ENCODE measurements around the gene TMPRSS7.
A peak's percentile ranks its signal among the peaks of the same experiment; 100 is the strongest.

TMPRSS7 gene

DNA sequence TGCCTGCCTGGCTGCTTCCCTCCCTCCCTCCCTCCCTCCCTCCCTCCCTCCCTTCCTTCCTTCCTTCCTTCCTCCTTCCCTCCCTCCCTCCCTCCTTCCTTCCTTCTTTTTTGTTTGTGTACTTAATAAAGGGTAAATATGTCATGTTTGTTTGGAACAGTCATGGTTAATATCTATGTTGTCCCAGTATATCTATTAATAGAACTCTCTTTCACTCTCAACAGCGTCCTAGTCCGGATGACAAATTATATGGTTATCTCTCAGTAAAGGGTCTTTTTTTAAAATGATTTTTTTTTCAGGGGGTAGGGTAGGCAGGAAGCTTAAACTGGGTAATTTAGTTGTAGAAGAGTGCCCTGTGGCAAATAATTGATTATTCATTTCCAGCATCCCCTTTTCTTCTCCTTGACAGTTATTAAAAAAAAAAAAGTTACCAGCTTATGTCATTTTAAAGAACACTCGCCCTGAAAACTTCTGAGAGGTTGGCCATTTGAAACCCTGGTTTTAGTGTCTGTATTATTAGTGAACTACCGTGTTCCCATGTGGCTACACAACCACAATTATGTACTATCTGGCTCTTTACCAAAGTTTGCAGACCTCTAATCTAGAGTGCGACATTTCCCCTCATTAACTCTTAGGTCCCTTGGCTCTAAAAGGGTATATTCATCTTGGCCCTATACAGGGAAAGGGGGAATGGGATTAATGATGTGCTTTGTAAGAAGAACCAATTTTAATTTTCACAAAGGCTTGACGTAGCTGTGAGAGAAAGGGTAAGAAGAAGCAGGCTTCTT is 22.1 kb upstream of the TMPRSS7 start:
- WGBS (ENCODE audit: insufficient coverage): 100% methylated on average over 1 of the region's 6 CpGs
- no peaks in the 10 kb centered on the region for H3K9me3 ChIP-seq (ENCODE audit: control extremely low read depth in 1 of 5, control insufficient read depth in 4 of 5, insufficient read depth in 2 of 5, low read depth in 1 of 5, low read length in 4 of 5)
- POLR2A ChIA-PET: interaction anchor here (0.7 kb wide), 1 partner anchor 23 kb away, joined by 3 read pairs; no protein-coding TSS in a partner anchor

GRCh38 chr3:112013058-112013783 is 21.3 kb upstream of the TMPRSS7 start:
- 61% methylated on average over 16 of the region's 19 CpGs for WGBS (ENCODE audit: insufficient coverage)
- Histone ChIP-seq H3K4me1 (ENCODE audit: control extremely low read depth in 1 of 4, control insufficient read depth in 4 of 4, insufficient read depth in 4 of 4, low read length in 3 of 4) (peaks cover 0 to 10% (median 2%) of the 10 kb centered on the region in 4 experiments), H3K36me3 (ENCODE audit: control insufficient read depth in 4 of 4, insufficient read depth in 4 of 4, low read length in 3 of 4) (no peaks in the 10 kb centered on the region), H3K27me3 (replicated peaks in 2 of 5; ENCODE audit: control insufficient read depth in 4 of 5, insufficient read depth in 5 of 5, low read length in 4 of 5) (no peaks in the 10 kb centered on the region), H3K4me3 (ENCODE audit: control insufficient read depth in 1 of 7, extremely low read depth in 1 of 7, insufficient read depth in 4 of 7, low read depth in 2 of 7, low read length in 6 of 7) (peak overlapping the region in 2 of 7 experiments; percentile 8 to 26), H3K9me3 (ENCODE audit: control extremely low read depth in 1 of 5, control insufficient read depth in 4 of 5, insufficient read depth in 2 of 5, low read depth in 1 of 5, low read length in 4 of 5) (no peaks in the 10 kb centered on the region), H3K27ac (ENCODE audit: insufficient read depth in 1 of 2, low read depth in 1 of 2, low read length in 2 of 2, poor library complexity in 1 of 2, severe bottlenecking in 2 of 2) (no peak overlapping the region)
- POLR2A ChIA-PET: no interaction called here
- peak; percentile 65 to 79 (median 74) for DNase-seq
- CTCF ChIA-PET: interaction anchor here (0.7 to 14.4 kb wide), 25 partner anchors 9 to 436 kb away, joined by 3 to 279 read pairs (median 3); partner anchors contain the start of gene TAGLN3

More for the DNA sequence above, 22.1 kb upstream of the TMPRSS7 start:
- peaks cover 0 to 10% (median 2%) of the 10 kb centered on the region in 4 experiments for H3K4me1 ChIP-seq (ENCODE audit: control extremely low read depth in 1 of 4, control insufficient read depth in 4 of 4, insufficient read depth in 4 of 4, low read length in 3 of 4)
- no peaks in the 10 kb centered on the region for H3K27me3 ChIP-seq (replicated peaks in 2 of 5; ENCODE audit: control insufficient read depth in 4 of 5, insufficient read depth in 5 of 5, low read length in 4 of 5)
- H3K4me3 ChIP-seq (ENCODE audit: control insufficient read depth in 1 of 7, extremely low read depth in 1 of 7, insufficient read depth in 4 of 7, low read depth in 2 of 7, low read length in 6 of 7): no peak overlapping the region
- H3K27ac ChIP-seq (ENCODE audit: insufficient read depth in 1 of 2, low read depth in 1 of 2, low read length in 2 of 2, poor library complexity in 1 of 2, severe bottlenecking in 2 of 2): no peak overlapping the region
- H3K36me3 ChIP-seq (ENCODE audit: control insufficient read depth in 4 of 4, insufficient read depth in 4 of 4, low read length in 3 of 4): no peaks in the 10 kb centered on the region
- DNase-seq: peak in 1 of 3 donors; percentile 26
- CTCF ChIA-PET: interaction anchor here (1.1 to 14.4 kb wide), 13 partner anchors 17 to 435 kb away, joined by 3 to 279 read pairs (median 6); partner anchors contain the start of gene TAGLN3

DNA sequence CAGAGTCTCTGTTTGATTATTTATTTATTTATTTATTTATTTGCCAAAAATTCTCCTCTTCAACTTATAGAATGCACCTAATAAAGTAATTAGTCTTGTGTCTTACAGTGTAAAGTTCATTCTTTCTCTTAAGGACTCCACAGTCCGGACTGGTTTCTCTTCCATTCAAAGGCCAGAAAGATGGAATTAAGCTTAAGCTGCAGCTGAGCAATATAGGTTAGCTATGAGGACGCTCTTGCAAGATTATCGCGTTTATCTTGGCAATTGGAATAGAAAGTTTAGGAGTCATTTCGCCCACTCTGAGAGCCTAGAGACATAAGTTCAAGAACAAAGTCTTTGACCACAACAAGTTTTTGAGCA is 20.8 kb upstream of the TMPRSS7 start:
- DNase-seq: peak in 1 of 3 donors; percentile 18
- POLR2A ChIA-PET: no interaction called here
- WGBS (ENCODE audit: insufficient coverage): 78% methylated on average over 5 of the region's 5 CpGs
- Histone ChIP-seq H3K4me3 (ENCODE audit: control insufficient read depth in 1 of 7, extremely low read depth in 1 of 7, insufficient read depth in 4 of 7, low read depth in 2 of 7, low read length in 6 of 7) (peak overlapping the region in 2 of 7 experiments; percentile 8 to 30), H3K27me3 (replicated peaks in 2 of 5; ENCODE audit: control insufficient read depth in 4 of 5, insufficient read depth in 5 of 5, low read length in 4 of 5) (no peaks in the 10 kb centered on the region), H3K4me1 (ENCODE audit: control extremely low read depth in 1 of 4, control insufficient read depth in 4 of 4, insufficient read depth in 4 of 4, low read length in 3 of 4) (peaks cover 0 to 10% (median 2%) of the 10 kb centered on the region in 4 experiments), H3K27ac (ENCODE audit: insufficient read depth in 1 of 2, low read depth in 1 of 2, low read length in 2 of 2, poor library complexity in 1 of 2, severe bottlenecking in 2 of 2) (no peak overlapping the region), H3K36me3 (ENCODE audit: control insufficient read depth in 4 of 4, insufficient read depth in 4 of 4, low read length in 3 of 4) (no peaks in the 10 kb centered on the region), H3K9me3 (ENCODE audit: control extremely low read depth in 1 of 5, control insufficient read depth in 4 of 5, insufficient read depth in 2 of 5, low read depth in 1 of 5, low read length in 4 of 5) (no peaks in the 10 kb centered on the region)
- CTCF ChIA-PET: interaction anchor here (0.6 to 14.4 kb wide), 23 partner anchors 9 to 437 kb away, joined by 3 to 279 read pairs (median 3); partner anchors contain the start of gene TAGLN3

- Histone ChIP-seq H3K36me3 (ENCODE audit: control insufficient read depth in 4 of 4, insufficient read depth in 4 of 4, low read length in 3 of 4) (no peaks in the 10 kb centered on the region), H3K27ac (ENCODE audit: insufficient read depth in 1 of 2, low read depth in 1 of 2, low read length in 2 of 2, poor library complexity in 1 of 2, severe bottlenecking in 2 of 2) (no peak overlapping the region), H3K27me3 (replicated peaks in 2 of 5; ENCODE audit: control insufficient read depth in 4 of 5, insufficient read depth in 5 of 5, low read length in 4 of 5) (no peaks in the 10 kb centered on the region), H3K4me3 (ENCODE audit: control insufficient read depth in 1 of 7, extremely low read depth in 1 of 7, insufficient read depth in 4 of 7, low read depth in 2 of 7, low read length in 6 of 7) (no peak overlapping the region), H3K4me1 (ENCODE audit: control extremely low read depth in 1 of 4, control insufficient read depth in 4 of 4, insufficient read depth in 4 of 4, low read length in 3 of 4) (peaks cover 0 to 10% (median 2%) of the 10 kb centered on the region in 4 experiments), H3K9me3 (ENCODE audit: control extremely low read depth in 1 of 5, control insufficient read depth in 4 of 5, insufficient read depth in 2 of 5, low read depth in 1 of 5, low read length in 4 of 5) (peaks cover 0 to 2% (median 0%) of the 10 kb centered on the region in 5 experiments)
- ChIA-PET POLR2A (interaction anchor here (0.6 kb wide), 1 partner anchor 39 kb away, joined by 3 read pairs; no protein-coding TSS in a partner anchor), CTCF (interaction anchor here (1.0 to 14.4 kb wide), 7 partner anchors 11 to 284 kb away, joined by 3 to 279 read pairs (median 4); partner anchors contain the start of gene TAGLN3)
- DNase-seq: no peak
Observed at GRCh38 chr3:112017091-112017490, 17.4 kb upstream of the TMPRSS7 start.

DNA sequence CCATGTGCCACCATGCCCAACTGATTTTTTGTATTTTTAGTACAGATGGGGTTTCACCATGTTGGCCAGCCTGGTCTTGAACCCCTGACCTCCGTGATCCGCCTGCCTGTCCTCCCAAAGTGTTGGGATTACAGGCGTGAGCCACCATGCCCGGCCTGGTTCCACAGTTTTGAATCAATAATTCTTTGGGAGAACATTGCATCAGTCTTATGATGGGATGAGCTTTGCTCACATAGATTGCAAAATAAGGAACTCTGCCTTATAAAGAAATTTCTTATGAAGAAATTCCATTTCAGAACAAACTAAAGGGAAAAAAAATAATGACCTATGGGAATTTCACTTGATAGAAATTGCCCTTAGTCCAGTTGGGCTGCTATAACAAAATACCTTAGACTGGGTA is 15.8 kb upstream of the TMPRSS7 start:
- H3K4me1 ChIP-seq (ENCODE audit: control extremely low read depth in 1 of 4, control insufficient read depth in 4 of 4, insufficient read depth in 4 of 4, low read length in 3 of 4): no peaks in the 10 kb centered on the region
- no peaks in the 10 kb centered on the region for H3K36me3 ChIP-seq (ENCODE audit: control insufficient read depth in 4 of 4, insufficient read depth in 4 of 4, low read length in 3 of 4)
- H3K27ac ChIP-seq (ENCODE audit: insufficient read depth in 1 of 2, low read depth in 1 of 2, low read length in 2 of 2, poor library complexity in 1 of 2, severe bottlenecking in 2 of 2): no peak overlapping the region
- ChIA-PET CTCF (interaction anchor here (14.4 kb wide), 1 partner anchor 24 kb away, joined by 279 read pairs; the partner anchor contains the start of gene TAGLN3), POLR2A (no interaction called here)
- peaks cover 0 to 3% (median 0%) of the 10 kb centered on the region in 5 experiments for H3K9me3 ChIP-seq (ENCODE audit: control extremely low read depth in 1 of 5, control insufficient read depth in 4 of 5, insufficient read depth in 2 of 5, low read depth in 1 of 5, low read length in 4 of 5)
- WGBS (ENCODE audit: insufficient coverage): 100% methylated on average over 4 of the region's 4 CpGs
- no peak for DNase-seq
- no peak overlapping the region for H3K4me3 ChIP-seq (ENCODE audit: control insufficient read depth in 1 of 7, extremely low read depth in 1 of 7, insufficient read depth in 4 of 7, low read depth in 2 of 7, low read length in 6 of 7)
- no peaks in the 10 kb centered on the region for H3K27me3 ChIP-seq (replicated peaks in 2 of 5; ENCODE audit: control insufficient read depth in 4 of 5, insufficient read depth in 5 of 5, low read length in 4 of 5)

- no CpG with 5 or more reads among the region's 1 CpG for WGBS (ENCODE audit: insufficient coverage)
- no peak for DNase-seq
- POLR2A ChIA-PET: no interaction called here
- no peak overlapping the region for H3K4me3 ChIP-seq (ENCODE audit: control insufficient read depth in 1 of 7, extremely low read depth in 1 of 7, insufficient read depth in 4 of 7, low read depth in 2 of 7, low read length in 6 of 7)
- H3K27ac ChIP-seq (ENCODE audit: insufficient read depth in 1 of 2, low read depth in 1 of 2, low read length in 2 of 2, poor library complexity in 1 of 2, severe bottlenecking in 2 of 2): no peak overlapping the region
- no peaks in the 10 kb centered on the region for H3K27me3 ChIP-seq (replicated peaks in 2 of 5; ENCODE audit: control insufficient read depth in 4 of 5, insufficient read depth in 5 of 5, low read length in 4 of 5)
- no peaks in the 10 kb centered on the region for H3K4me1 ChIP-seq (ENCODE audit: control extremely low read depth in 1 of 4, control insufficient read depth in 4 of 4, insufficient read depth in 4 of 4, low read length in 3 of 4)
- no peaks in the 10 kb centered on the region for H3K36me3 ChIP-seq (ENCODE audit: control insufficient read depth in 4 of 4, insufficient read depth in 4 of 4, low read length in 3 of 4)
- CTCF ChIA-PET: interaction anchor here (14.4 kb wide), 1 partner anchor 25 kb away, joined by 279 read pairs; the partner anchor contains the start of gene TAGLN3
- peaks cover 0 to 3% (median 0%) of the 10 kb centered on the region in 5 experiments for H3K9me3 ChIP-seq (ENCODE audit: control extremely low read depth in 1 of 5, control insufficient read depth in 4 of 5, insufficient read depth in 2 of 5, low read depth in 1 of 5, low read length in 4 of 5)
Observed at GRCh38 chr3:112019716-112020115, 14.8 kb upstream of the TMPRSS7 start.

All from common myeloid progenitor, CD34-positive (primary cell).